ENCODE measurements around the gene PDRG1. TPM values are rescaled to one million over a fixed set of nuclear protein-coding genes. Genes with fewer than 3 reads are reported as not detected.

PDRG1 gene
- total RNA-seq, 1 donor: 3.7 TPM

GRCh38 chr20:31910071-31910803 lies 41.6 kb downstream of the PDRG1 start:
- no peaks in the 10 kb centered on the region for H3K9me3 ChIP-seq (ENCODE audit: low read depth, low read length)
- no peaks in the 10 kb centered on the region for H3K27me3 ChIP-seq (ENCODE audit: insufficient read depth, low read length)
- no peaks in the 10 kb centered on the region for H3K4me1 ChIP-seq (ENCODE audit: insufficient read depth, low read length)
- no peak overlapping the region for H3K4me3 ChIP-seq (ENCODE audit: low read length)

- H3K27me3 ChIP-seq (ENCODE audit: insufficient read depth, low read length): no peaks in the 10 kb centered on the region
- no peaks in the 10 kb centered on the region for H3K9me3 ChIP-seq (ENCODE audit: low read depth, low read length)
- H3K4me3 ChIP-seq (ENCODE audit: low read length): no peak overlapping the region
- no peaks in the 10 kb centered on the region for H3K4me1 ChIP-seq (ENCODE audit: insufficient read depth, low read length)
Measured at GRCh38 chr20:31909253-31910070, 42.4 kb downstream of the PDRG1 start.

GRCh38 chr20:31908424-31908823 lies 43.4 kb downstream of the PDRG1 start:
- no peaks in the 10 kb centered on the region for H3K4me1 ChIP-seq (ENCODE audit: insufficient read depth, low read length)
- H3K4me3 ChIP-seq (ENCODE audit: low read length): no peak overlapping the region
- H3K27me3 ChIP-seq (ENCODE audit: insufficient read depth, low read length): no peaks in the 10 kb centered on the region
- no peaks in the 10 kb centered on the region for H3K9me3 ChIP-seq (ENCODE audit: low read depth, low read length)

- Histone ChIP-seq H3K4me1 (ENCODE audit: insufficient read depth, low read length) (no peaks in the 10 kb centered on the region), H3K27me3 (ENCODE audit: insufficient read depth, low read length) (no peaks in the 10 kb centered on the region), H3K9me3 (ENCODE audit: low read depth, low read length) (no peaks in the 10 kb centered on the region), H3K4me3 (ENCODE audit: low read length) (no peak overlapping the region)
Measured at GRCh38 chr20:31908016-31908415, 43.8 kb downstream of the PDRG1 start.

GRCh38 chr20:31907046-31907445 lies 44.8 kb downstream of the PDRG1 start:
- H3K4me1 ChIP-seq (ENCODE audit: insufficient read depth, low read length): no peaks in the 10 kb centered on the region
- H3K27me3 ChIP-seq (ENCODE audit: insufficient read depth, low read length): no peaks in the 10 kb centered on the region
- H3K9me3 ChIP-seq (ENCODE audit: low read depth, low read length): no peaks in the 10 kb centered on the region
- H3K4me3 ChIP-seq (ENCODE audit: low read length): no peak overlapping the region

- no peak overlapping the region for H3K4me3 ChIP-seq (ENCODE audit: low read length)
- no peaks in the 10 kb centered on the region for H3K27me3 ChIP-seq (ENCODE audit: insufficient read depth, low read length)
- no peaks in the 10 kb centered on the region for H3K9me3 ChIP-seq (ENCODE audit: low read depth, low read length)
- no peaks in the 10 kb centered on the region for H3K4me1 ChIP-seq (ENCODE audit: insufficient read depth, low read length)
Measured at GRCh38 chr20:31906001-31906400, 45.8 kb downstream of the PDRG1 start.

GRCh38 chr20:31903627-31904386 lies 48.0 kb downstream of the PDRG1 start:
- H3K27me3 ChIP-seq (ENCODE audit: insufficient read depth, low read length): no peaks in the 10 kb centered on the region
- no peak overlapping the region for H3K4me3 ChIP-seq (ENCODE audit: low read length)
- no peaks in the 10 kb centered on the region for H3K4me1 ChIP-seq (ENCODE audit: insufficient read depth, low read length)
- H3K9me3 ChIP-seq (ENCODE audit: low read depth, low read length): no peaks in the 10 kb centered on the region

- no peaks in the 10 kb centered on the region for H3K4me1 ChIP-seq (ENCODE audit: insufficient read depth, low read length)
- H3K4me3 ChIP-seq (ENCODE audit: low read length): no peak overlapping the region
- H3K27me3 ChIP-seq (ENCODE audit: insufficient read depth, low read length): no peaks in the 10 kb centered on the region
- H3K9me3 ChIP-seq (ENCODE audit: low read depth, low read length): no peaks in the 10 kb centered on the region
Measured at GRCh38 chr20:31901615-31902014, 50.2 kb downstream of the PDRG1 start.

- Histone ChIP-seq H3K4me1 (ENCODE audit: insufficient read depth, low read length) (peaks cover 6% of the 10 kb centered on the region), H3K27me3 (ENCODE audit: insufficient read depth, low read length) (no peaks in the 10 kb centered on the region), H3K9me3 (ENCODE audit: low read depth, low read length) (no peaks in the 10 kb centered on the region), H3K4me3 (ENCODE audit: low read length) (no peak overlapping the region)
Measured at GRCh38 chr20:31897541-31897940, 54.3 kb downstream of the PDRG1 start.

- no peaks in the 10 kb centered on the region for H3K27me3 ChIP-seq (ENCODE audit: insufficient read depth, low read length)
- H3K4me1 ChIP-seq (ENCODE audit: insufficient read depth, low read length): peaks cover 6% of the 10 kb centered on the region
- no peaks in the 10 kb centered on the region for H3K9me3 ChIP-seq (ENCODE audit: low read depth, low read length)
Measured at GRCh38 chr20:31896049-31896448, 55.8 kb downstream of the PDRG1 start.

GRCh38 chr20:31894980-31895675 lies 56.7 kb downstream of the PDRG1 start:
- Histone ChIP-seq H3K4me1 (ENCODE audit: insufficient read depth, low read length) (peaks cover 6% of the 10 kb centered on the region), H3K27me3 (ENCODE audit: insufficient read depth, low read length) (no peaks in the 10 kb centered on the region), H3K4me3 (ENCODE audit: low read length) (no peak overlapping the region), H3K9me3 (ENCODE audit: low read depth, low read length) (no peaks in the 10 kb centered on the region)

More at GRCh38 chr20:31896049-31896448, 55.8 kb downstream of the PDRG1 start:
- H3K4me3 ChIP-seq (ENCODE audit: low read length): no peak overlapping the region

Other genes with a start within 250 kb of the PDRG1 start
- gene BCL2L1, start 229.2 kb downstream of the PDRG1 start, total RNA-seq: 37.6 TPM
- 1.7 TPM for gene TPX2, start 212.8 kb downstream of the PDRG1 start, total RNA-seq
- not detected for gene MYLK2, start 132.7 kb downstream of the PDRG1 start, total RNA-seq
- gene FOXS1, start 106.4 kb downstream of the PDRG1 start, total RNA-seq: not detected
- gene DUSP15, start 81.5 kb downstream of the PDRG1 start, total RNA-seq: not detected
- not detected for gene TTLL9, start 81.4 kb downstream of the PDRG1 start, total RNA-seq
- gene XKR7, start 16.1 kb upstream of the PDRG1 start, total RNA-seq: under 0.01 TPM
- gene CCM2L, start 58.4 kb upstream of the PDRG1 start, total RNA-seq: 0.42 TPM
- 52.4 TPM for gene HCK, start 100.2 kb upstream of the PDRG1 start, total RNA-seq
- gene TM9SF4, start 157.7 kb upstream of the PDRG1 start, total RNA-seq: 20.5 TPM

Measured in mononuclear cell (primary cell).